Mammary epithelial cell (primary cell): Measurements from ENCODE around the gene PDZD4.

Experiments
- EZH2 ChIP-seq: IDR thresholded peaks from 2 replicates; pipeline ENCODE4 v1.6.1; 2012; ENCODE audit warnings: low read length, inconsistent platforms, borderline replicate concordance
- TF ChIP-seq, protein P1 (sequence below), 2 donors: IDR thresholded peaks in 1 of 2; conservative IDR thresholded peaks in 1 of 2; 2 replicates each; pipeline ENCODE4 v1.5.1; 2011 to 2012; ENCODE audit warnings: inconsistent platforms in 2 of 2, low read length in 2 of 2, mild to moderate bottlenecking in 2 of 2, control low read depth in 1 of 2, low read depth in 1 of 2; ENCODE audit not compliant: insufficient read depth in 1 of 2; ENCODE audit errors: extremely low read depth in 1 of 2

DNA sequence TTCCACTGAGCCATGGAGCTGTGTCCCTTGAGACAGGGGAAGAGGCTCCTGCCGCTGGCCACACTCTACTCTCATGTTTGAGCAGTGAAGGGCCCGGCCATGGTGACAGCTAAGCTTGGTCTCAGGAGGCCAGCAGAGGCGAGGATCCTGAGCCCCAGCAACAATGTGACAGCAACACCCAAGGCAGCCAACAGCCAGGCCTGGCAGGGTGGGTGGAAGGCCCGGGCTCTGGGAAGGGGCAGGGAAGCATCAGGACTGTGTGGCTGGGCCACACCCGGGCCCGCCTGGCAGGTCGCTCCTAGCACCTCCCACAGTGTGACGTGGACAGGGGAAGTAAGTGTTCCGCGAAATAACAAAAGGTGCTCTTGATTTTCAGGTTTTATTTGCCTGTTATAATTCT is 30.8 kb upstream of the PDZD4 start:
- no peak for TF ChIP-seq EZH2
- TF ChIP-seq, protein P1, sequence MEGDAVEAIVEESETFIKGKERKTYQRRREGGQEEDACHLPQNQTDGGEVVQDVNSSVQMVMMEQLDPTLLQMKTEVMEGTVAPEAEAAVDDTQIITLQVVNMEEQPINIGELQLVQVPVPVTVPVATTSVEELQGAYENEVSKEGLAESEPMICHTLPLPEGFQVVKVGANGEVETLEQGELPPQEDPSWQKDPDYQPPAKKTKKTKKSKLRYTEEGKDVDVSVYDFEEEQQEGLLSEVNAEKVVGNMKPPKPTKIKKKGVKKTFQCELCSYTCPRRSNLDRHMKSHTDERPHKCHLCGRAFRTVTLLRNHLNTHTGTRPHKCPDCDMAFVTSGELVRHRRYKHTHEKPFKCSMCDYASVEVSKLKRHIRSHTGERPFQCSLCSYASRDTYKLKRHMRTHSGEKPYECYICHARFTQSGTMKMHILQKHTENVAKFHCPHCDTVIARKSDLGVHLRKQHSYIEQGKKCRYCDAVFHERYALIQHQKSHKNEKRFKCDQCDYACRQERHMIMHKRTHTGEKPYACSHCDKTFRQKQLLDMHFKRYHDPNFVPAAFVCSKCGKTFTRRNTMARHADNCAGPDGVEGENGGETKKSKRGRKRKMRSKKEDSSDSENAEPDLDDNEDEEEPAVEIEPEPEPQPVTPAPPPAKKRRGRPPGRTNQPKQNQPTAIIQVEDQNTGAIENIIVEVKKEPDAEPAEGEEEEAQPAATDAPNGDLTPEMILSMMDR (conservative IDR thresholded peaks at IDR 0.05 in 1 of 2, IDR thresholded peaks at IDR 0.05 in 1 of 2; ENCODE audit: extremely low read depth in 1 of 2, insufficient read depth in 1 of 2, low read depth in 1 of 2, low read length in 2 of 2), result no peak
